ENCODE data around the gene CDC20. TPM values are rescaled to one million over a fixed set of nuclear protein-coding genes. Genes with fewer than 3 reads are reported as not detected.

Gene CDC20
- total RNA-seq: 1 to 10 TPM in 5 of 6 donors, not detected in 1; 2.1 to 8.4 (median 2.9) TPM

DNA sequence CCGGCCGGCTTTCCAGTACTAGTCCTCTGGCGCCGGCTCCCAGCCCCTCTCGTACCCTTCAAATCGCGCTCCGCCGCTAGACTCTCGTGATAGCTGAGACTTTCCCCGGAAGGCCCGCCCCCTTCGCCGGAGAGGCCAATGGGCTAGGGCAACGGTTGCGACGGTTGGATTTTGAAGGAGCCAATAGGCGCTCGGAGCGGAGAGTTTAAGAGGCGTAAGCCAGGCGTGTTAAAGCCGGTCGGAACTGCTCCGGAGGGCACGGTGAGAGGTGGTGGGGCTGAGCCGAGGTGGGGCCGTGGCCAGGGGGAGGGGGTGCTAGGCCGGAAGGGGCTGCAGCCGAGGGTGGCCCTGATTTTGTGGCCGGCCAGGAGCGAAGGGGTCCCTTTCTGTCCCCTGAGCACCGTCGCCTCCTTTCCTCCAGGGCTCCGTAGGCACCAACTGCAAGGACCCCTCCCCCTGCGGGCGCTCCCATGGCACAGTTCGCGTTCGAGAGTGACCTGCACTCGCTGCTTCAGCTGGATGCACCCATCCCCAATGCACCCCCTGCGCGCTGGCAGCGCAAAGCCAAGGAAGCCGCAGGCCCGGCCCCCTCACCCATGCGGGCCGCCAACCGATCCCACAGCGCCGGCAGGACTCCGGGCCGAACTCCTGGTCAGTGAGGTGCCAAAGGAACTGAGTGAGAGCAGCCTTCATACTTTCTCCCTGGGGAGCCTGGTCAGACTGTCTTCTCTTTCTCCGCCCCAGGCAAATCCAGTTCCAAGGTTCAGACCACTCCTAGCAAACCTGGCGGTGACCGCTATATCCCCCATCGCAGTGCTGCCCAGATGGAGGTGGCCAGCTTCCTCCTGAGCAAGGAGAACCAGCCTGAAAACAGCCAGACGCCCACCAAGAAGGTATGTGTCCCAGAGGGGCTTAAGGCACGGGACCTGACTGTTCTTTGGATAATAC is at the start of gene CDC20:
Gene CDC20, plus strand, starts transcription at position 236 of the 948 bp plus-strand sequence. Its CDS starts 235 bp downstream, at position 471.
- ATAC-seq (ENCODE audit: low FRiP score in 2 of 2): peak; percentile 98 to 99
- Histone ChIP-seq H3K36me3 (peaks cover 6 to 41% (median 33%) of the 10 kb centered on the region in 4 donors), H3K4me1 (peaks cover 13 to 19% (median 16%) of the 10 kb centered on the region in 4 donors), H3K27me3 (no peaks in the 10 kb centered on the region), H3K4me3 (peak within 1 kb of the TSS; percentile 53 to 73 (median 65)), H3K27ac (peak within 1 kb of the TSS; percentile 92 to 96 (median 92)), H3K9me3 (no peaks in the 10 kb centered on the region)
- DNase-seq: peak; percentile 86 to 98
- whole genome bisulfite sequencing, 2 donors: 5 to 12% methylated on average over 16 to 55 of the region's 59 CpGs
- TF ChIP-seq EP300 (IDR thresholded peaks at IDR 0.05): no peak
- TF ChIP-seq POLR2A (IDR thresholded peaks at IDR 0.05): peak in 1 of 4 donors; percentile 9
- peak in 1 of 2 donors; percentile 3 for TF ChIP-seq POLR2AphosphoS5 (IDR thresholded peaks at IDR 0.05)
- no peak for TF ChIP-seq CTCF (IDR thresholded peaks at IDR 0.05)

DNA sequence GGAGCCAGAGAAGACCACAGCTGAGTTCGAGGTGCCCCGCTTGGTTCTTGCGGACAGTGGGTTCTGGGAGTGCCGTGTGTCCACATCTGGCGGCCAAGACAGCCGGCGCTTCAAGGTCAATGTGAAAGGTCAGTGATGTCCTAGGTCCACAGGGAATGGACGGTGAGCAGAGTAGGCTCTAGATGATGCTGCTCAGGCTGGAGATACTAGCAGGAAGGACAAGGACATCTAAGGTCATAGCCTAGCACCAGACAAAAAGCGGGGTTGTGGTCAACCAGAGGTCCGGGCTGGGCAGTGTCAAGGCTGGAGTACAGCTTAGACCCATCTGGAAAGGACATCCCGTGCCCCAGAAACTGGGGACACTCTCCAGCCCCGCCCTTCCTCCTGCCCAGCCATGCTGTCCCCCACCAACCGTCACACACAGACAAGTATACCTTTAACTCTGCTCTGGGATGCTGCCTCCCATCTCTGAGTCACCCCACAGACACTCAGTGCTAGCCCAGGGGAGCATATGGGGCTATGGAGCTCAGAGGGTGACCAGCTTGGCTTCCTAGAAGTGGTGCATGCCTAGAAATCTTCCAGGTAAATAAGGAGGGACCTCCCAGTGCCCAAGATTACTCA is 49.3 kb upstream of the CDC20 start:
- 79 to 89% methylated on average over 11 to 13 of the region's 13 CpGs for WGBS, 2 donors
- Histone ChIP-seq H3K27me3 (no peaks in the 10 kb centered on the region), H3K27ac (peak overlapping the region in 2 of 4 donors; percentile 42 to 81), H3K4me1 (peaks cover 29 to 42% (median 35%) of the 10 kb centered on the region in 4 donors), H3K4me3 (no peak overlapping the region), H3K36me3 (peaks cover 0 to 45% (median 8%) of the 10 kb centered on the region in 4 donors), H3K9me3 (no peaks in the 10 kb centered on the region)
- no peak for ATAC-seq (ENCODE audit: low FRiP score in 2 of 2)
- TF ChIP-seq POLR2AphosphoS5 (IDR thresholded peaks at IDR 0.05) (no peak), POLR2A (IDR thresholded peaks at IDR 0.05) (no peak), EP300 (IDR thresholded peaks at IDR 0.05) (no peak), CTCF (IDR thresholded peaks at IDR 0.05) (no peak)
- peak in 1 of 2 donors; percentile 24 for DNase-seq

DNA sequence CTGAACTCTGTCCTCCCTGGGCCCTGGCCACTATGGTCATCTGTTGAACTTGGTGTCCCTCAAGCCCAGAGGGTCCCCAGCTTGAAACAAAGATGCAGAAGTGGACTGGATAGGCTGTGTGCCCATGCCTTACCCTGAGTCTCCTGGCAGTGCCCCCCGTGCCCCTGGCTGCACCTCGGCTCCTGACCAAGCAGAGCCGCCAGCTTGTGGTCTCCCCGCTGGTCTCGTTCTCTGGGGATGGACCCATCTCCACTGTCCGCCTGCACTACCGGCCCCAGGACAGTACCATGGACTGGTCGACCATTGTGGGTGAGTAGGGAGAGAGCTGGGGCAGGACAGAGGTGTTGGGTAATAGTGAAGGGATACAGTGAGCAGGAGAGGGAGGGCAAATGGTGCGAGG is 47.3 kb upstream of the CDC20 start:
- H3K36me3 ChIP-seq: peaks cover 0 to 48% (median 8%) of the 10 kb centered on the region in 4 donors
- no peak overlapping the region for H3K4me3 ChIP-seq
- TF ChIP-seq POLR2A (IDR thresholded peaks at IDR 0.05) (no peak), POLR2AphosphoS5 (IDR thresholded peaks at IDR 0.05) (no peak)
- H3K27ac ChIP-seq: no peak overlapping the region
- H3K4me1 ChIP-seq: peaks cover 9 to 22% (median 17%) of the 10 kb centered on the region in 4 donors
- no peaks in the 10 kb centered on the region for H3K9me3 ChIP-seq
- ATAC-seq (ENCODE audit: low FRiP score in 2 of 2) (no peak), DNase-seq (no peak)
- 93 to 97% methylated on average over 8 to 9 of the region's 9 CpGs for WGBS, 2 donors
- no peaks in the 10 kb centered on the region for H3K27me3 ChIP-seq

GRCh38 chr1:43312212-43312623 is 46.6 kb upstream of the CDC20 start:
- WGBS, 2 donors: 87 to 95% methylated on average over 6 to 19 of the region's 19 CpGs
- Histone ChIP-seq H3K9me3 (no peaks in the 10 kb centered on the region), H3K4me1 (peaks cover 2 to 15% (median 11%) of the 10 kb centered on the region in 4 donors), H3K36me3 (peaks cover 0 to 45% (median 7%) of the 10 kb centered on the region in 4 donors), H3K4me3 (no peak overlapping the region), H3K27me3 (no peaks in the 10 kb centered on the region), H3K27ac (peak overlapping the region in 1 of 4 donors; percentile 17)
- ATAC-seq (ENCODE audit: low FRiP score in 2 of 2) (no peak), DNase-seq (peak in 1 of 2 donors; percentile 74)
- TF ChIP-seq CTCF (IDR thresholded peaks at IDR 0.05) (no peak), POLR2A (IDR thresholded peaks at IDR 0.05) (no peak), POLR2AphosphoS5 (IDR thresholded peaks at IDR 0.05) (no peak), EP300 (IDR thresholded peaks at IDR 0.05) (no peak)

Data from upper lobe of left lung (tissue), 6 donors.